Measurements from ENCODE around the gene MYRIP.

DNA sequence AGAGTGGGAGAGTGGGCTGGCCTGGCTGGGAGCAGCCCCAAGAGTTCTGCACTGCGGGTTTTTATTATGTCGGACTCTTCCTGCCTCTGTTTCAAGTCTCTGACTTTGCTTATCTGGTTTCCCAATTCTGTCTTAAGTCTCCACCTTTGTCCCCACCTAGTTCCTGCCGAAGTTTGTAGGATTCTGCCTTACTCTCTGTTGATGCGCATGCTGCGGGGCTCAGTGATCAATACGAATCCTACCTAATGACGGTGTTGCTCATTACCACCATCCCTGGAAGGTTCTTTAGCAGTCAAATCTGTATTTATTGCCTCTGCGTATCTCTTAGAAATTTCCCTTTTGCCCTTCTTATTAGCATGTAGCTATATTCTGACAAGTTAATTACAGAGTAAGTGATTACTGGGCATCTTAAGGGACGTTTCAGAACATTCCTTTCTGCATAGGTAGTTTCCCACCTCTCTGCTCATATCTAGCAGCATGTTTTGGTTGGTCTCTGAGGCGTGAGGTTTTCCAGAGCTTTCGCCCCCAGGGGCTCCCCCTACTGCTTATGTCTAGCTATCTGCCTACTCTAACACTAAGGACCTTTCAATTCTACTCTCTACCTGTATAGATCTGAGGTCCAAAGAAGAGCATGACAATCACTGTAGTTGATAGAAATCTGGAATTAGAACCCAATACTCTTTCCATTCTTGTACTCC lies 264.1 kb downstream of the MYRIP start:
- TF ChIP-seq, protein P1, sequence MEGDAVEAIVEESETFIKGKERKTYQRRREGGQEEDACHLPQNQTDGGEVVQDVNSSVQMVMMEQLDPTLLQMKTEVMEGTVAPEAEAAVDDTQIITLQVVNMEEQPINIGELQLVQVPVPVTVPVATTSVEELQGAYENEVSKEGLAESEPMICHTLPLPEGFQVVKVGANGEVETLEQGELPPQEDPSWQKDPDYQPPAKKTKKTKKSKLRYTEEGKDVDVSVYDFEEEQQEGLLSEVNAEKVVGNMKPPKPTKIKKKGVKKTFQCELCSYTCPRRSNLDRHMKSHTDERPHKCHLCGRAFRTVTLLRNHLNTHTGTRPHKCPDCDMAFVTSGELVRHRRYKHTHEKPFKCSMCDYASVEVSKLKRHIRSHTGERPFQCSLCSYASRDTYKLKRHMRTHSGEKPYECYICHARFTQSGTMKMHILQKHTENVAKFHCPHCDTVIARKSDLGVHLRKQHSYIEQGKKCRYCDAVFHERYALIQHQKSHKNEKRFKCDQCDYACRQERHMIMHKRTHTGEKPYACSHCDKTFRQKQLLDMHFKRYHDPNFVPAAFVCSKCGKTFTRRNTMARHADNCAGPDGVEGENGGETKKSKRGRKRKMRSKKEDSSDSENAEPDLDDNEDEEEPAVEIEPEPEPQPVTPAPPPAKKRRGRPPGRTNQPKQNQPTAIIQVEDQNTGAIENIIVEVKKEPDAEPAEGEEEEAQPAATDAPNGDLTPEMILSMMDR (IDR thresholded peaks at IDR 0.05) = no peak
- TF ChIP-seq POLR2A (IDR thresholded peaks at IDR 0.05) = no peak

Data from testis (tissue), 2 donors.